SH-SY5Y (cell line): ENCODE measurements around the gene DNM3.

Source experiments
- GATA2 ChIP-seq: IDR thresholded peaks from 2 replicates; pipeline ENCODE4 v1.6.1; 2011; ENCODE audit warnings: mild to moderate bottlenecking, low read depth, low read length
- GATA3 ChIP-seq: IDR thresholded peaks from 2 replicates; pipeline ENCODE4 v1.6.1; 2011; ENCODE audit warnings: low read depth, mild to moderate bottlenecking, low read length, moderate library complexity

- TF ChIP-seq GATA3 (no peak), GATA2 (no peak)
These were observed 503.8 kb downstream of the DNM3 start for GRCh38 chr1:172345077-172345476.
